ENCODE measurements around the gene NAV3.

NAV3 gene

GRCh38 chr12:78034025-78034424, 203.3 kb downstream of the NAV3 start:
- TF ChIP-seq, protein P1, sequence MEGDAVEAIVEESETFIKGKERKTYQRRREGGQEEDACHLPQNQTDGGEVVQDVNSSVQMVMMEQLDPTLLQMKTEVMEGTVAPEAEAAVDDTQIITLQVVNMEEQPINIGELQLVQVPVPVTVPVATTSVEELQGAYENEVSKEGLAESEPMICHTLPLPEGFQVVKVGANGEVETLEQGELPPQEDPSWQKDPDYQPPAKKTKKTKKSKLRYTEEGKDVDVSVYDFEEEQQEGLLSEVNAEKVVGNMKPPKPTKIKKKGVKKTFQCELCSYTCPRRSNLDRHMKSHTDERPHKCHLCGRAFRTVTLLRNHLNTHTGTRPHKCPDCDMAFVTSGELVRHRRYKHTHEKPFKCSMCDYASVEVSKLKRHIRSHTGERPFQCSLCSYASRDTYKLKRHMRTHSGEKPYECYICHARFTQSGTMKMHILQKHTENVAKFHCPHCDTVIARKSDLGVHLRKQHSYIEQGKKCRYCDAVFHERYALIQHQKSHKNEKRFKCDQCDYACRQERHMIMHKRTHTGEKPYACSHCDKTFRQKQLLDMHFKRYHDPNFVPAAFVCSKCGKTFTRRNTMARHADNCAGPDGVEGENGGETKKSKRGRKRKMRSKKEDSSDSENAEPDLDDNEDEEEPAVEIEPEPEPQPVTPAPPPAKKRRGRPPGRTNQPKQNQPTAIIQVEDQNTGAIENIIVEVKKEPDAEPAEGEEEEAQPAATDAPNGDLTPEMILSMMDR (IDR thresholded peaks at IDR 0.05; ENCODE audit: low read depth, low read length): no peak

DNA sequence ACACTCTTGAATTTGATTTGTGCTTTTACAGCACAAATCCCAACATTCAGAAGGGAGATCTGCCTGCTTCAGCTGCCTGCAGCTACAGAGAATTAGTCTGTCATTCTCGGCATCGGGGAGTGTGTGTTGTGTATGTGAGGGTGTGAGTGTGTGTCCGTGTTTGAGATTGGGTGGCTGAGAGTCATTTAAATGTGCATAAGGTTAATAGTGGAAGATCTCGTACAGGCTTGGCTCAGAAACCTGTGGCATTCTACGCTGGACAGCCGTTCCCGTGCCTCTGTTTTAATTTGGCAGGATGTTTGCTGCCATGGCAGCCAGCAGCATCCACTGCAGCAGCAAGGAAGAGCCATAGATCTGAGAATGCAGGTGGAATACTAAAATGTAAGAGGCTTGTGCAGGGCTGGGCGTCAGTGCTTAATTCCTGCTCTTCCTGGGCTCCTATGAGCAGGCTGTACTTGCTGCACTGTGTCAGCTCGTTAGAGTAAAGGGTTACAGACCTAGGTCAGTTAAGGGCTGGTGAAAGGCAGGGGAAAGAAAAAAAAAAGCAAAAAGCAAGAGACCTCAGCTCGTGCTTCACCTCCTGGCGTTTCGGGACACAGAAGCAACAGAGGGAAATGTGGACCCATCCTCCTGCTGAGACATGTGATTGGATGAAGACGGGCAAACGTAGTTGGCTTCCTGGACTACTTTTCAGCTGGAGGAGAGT, 205.4 kb downstream of the NAV3 start:
- TF ChIP-seq, protein P1 (IDR thresholded peaks at IDR 0.05; ENCODE audit: low read depth, low read length): no peak
- DNase-seq (ENCODE audit: extremely low read depth, low read depth): no peak

More at GRCh38 chr12:78034025-78034424, 203.3 kb downstream of the NAV3 start:
- DNase-seq (ENCODE audit: extremely low read depth, low read depth): peak; percentile 44

DNA sequence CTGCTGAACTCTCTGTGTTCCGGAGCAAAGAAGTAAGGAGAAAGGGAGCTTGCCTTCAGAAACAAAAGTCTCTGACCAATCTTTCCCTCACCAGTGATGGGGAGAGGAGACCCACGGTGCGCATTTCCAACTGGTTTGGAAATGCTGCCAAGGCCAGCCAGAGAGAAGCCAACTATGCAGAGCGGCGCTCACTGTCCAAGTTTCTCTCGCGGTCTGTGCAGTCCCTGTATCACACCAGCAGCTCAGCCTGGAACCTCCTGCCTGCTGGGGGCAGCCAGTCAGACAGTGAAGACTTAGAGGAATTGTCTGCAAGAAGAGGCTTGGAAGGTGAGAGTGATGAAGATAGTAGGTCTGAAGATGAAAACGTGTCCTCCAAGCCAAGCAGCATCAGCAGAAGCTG, 206.2 kb downstream of the NAV3 start:
- DNase-seq (ENCODE audit: extremely low read depth, low read depth): no peak
- TF ChIP-seq, protein P1 (IDR thresholded peaks at IDR 0.05; ENCODE audit: low read depth, low read length): no peak

DNA sequence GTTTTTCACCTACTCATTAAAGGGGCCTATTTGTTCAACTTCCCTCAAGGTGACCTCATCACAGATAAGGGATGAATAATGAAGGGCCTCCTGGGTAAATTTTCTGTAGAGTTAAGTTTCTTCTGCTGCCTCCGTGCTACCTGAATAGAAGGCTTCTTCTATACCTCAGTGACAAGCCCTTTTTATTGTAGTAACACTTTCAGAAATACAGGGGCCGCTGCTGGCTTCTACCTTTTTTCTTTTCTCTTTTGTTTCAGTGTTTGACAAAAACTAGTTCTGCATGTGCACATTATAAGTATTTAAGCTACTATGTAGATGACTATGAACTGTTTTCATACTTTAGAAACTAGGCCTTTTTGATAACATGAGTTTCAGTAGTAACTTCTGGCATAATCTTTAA, 207.0 kb downstream of the NAV3 start:
- DNase-seq (ENCODE audit: extremely low read depth, low read depth): no peak
- TF ChIP-seq, protein P1 (IDR thresholded peaks at IDR 0.05; ENCODE audit: low read depth, low read length): no peak

DNA sequence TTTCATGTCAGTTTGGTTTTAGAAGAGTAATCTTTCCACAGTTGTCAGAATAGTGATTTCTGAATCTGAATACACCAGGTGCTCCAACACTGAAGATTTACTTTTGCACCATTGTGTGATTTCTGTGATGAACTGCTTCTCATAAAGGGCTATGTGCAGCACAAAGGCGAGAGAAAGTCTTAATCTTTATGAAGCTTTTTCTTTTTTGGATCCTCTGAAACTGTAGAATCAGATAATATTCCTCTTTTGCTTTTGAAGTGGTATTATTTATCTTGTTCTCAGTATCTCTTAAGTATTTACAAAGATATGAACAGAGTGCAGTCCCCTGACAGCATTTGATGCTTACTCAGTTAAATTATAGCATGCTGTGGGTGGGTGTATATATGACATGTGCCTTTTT, 207.8 kb downstream of the NAV3 start:
- no peak for DNase-seq (ENCODE audit: extremely low read depth, low read depth)
- TF ChIP-seq, protein P1 (IDR thresholded peaks at IDR 0.05; ENCODE audit: low read depth, low read length): no peak

DNA sequence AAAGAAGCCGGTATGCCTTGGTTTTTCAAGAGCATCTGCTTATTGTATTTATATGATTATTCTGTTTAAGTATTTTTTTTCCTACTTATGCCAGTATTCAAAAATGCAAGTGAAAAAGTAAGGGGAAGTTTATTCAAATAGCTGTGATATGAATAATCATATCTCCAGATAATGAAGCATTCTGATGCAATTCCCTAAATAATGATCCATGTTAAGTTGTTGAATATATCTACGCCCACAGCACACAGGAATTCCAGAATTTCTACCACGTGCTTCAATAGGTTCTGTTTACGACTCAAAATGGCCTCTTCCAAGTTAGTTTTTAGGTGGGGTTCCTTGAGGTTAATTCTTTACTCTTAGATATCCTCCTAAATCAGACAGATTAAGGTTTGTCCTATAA, 208.3 kb downstream of the NAV3 start:
- TF ChIP-seq, protein P1 (IDR thresholded peaks at IDR 0.05; ENCODE audit: low read depth, low read length): no peak
- DNase-seq (ENCODE audit: extremely low read depth, low read depth): no peak

GRCh38 chr12:78040111-78040510, 209.4 kb downstream of the NAV3 start:
- TF ChIP-seq, protein P1 (IDR thresholded peaks at IDR 0.05; ENCODE audit: low read depth, low read length): no peak
- no peak for DNase-seq (ENCODE audit: extremely low read depth, low read depth)
